HG02571 (cell line): ENCODE results near the gene ANKRD29.
"Not testable (repeated sequence)": the region's sequence is repeated elsewhere in the genome, so short reads cannot be mapped to it uniquely, and the experiment has no call there.

Source experiments
- ATAC-seq: cut with Tn5 transposase; IDR thresholded peaks from one replicate; pipeline ENCODE4 v1.9.1; 2021; ENCODE audit warnings: mild to moderate bottlenecking, moderate library complexity; ENCODE audit not compliant: unreplicated experiment

ANKRD29 gene

DNA sequence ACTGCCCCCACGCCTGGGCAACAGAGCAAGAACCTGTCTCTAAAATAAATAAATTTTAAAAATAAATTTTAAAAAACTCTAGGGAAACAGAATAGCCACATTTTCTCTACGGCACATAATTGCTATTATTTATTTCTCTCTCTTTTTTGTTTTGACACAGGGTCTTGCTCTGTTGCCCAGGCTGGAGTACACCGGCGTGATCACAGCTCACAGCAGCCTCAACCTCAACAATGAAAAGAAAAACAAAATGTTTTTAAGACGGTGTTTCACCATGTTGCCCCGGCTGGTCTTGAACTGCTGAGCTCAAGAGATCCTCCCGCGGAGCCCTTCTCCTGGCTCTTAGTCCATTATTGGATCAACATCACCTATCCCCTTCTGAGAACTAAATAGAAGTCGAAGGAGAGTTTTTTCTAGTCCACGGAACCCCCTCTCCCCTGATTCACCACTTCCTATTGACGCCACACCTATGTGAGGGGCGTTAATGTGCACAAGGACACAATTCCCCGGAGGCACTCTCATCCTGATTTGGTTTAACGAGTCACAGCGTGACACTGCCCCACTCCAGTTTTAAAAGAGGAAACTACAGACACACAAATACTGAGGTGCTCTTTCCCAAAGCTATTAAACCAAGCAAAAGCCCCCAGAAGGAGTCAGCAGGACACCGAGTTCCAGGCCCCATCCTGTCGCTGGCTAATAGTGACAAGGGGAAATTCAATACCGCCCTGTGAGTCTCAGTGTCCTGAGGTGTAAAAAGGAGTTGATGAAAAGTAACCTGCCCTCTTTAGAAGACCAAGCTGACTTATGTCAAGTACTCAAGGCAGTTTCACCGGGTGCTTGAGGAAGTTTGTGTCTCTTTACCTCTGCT is 77.5 kb downstream of the ANKRD29 start:
- ATAC-seq, result no peak

DNA sequence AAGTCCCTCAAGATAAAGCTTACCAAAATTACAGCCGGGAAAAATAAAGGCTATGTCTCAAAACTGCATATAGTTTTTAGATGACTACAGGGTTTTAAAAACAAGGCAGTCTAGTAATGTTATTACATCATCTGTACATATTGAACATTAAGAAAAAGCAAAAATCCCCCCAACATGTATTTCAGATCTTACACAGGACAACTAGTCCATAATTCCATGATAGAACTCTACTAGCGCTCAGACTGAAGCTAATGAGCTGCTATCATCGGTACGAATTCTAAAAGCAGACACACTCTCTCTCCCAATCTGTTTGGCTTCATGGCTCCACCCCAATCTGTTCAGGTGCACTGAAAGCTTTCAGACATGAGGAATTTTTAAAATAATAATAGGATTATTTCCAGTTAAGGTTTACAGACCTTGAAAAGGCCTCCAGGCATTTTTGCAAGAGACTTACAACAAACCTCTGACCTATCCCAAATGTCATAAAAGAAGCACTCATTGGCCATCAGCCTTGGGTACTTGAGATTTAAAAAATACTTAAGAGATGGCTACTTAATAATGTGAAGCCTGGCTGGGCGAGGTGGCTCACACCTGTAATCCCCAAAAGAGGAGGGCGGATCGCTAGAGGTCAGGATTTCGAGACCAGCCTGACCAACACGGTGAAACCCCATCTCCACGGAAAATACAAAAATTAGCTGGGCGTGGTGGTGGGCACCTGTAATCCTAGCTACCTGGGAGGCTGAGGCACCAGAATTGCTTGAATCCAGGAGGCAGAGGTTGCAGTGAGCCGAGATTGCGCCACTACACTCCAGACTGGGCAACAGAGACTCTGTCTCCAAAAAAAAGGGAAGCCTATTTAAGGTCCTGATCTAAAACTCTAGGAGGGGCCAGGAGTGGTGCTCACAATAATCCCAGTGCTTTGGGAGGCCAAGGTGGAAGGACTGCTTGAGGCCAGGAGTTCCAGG is 78.4 kb downstream of the ANKRD29 start:
- ATAC-seq, result no peak

DNA sequence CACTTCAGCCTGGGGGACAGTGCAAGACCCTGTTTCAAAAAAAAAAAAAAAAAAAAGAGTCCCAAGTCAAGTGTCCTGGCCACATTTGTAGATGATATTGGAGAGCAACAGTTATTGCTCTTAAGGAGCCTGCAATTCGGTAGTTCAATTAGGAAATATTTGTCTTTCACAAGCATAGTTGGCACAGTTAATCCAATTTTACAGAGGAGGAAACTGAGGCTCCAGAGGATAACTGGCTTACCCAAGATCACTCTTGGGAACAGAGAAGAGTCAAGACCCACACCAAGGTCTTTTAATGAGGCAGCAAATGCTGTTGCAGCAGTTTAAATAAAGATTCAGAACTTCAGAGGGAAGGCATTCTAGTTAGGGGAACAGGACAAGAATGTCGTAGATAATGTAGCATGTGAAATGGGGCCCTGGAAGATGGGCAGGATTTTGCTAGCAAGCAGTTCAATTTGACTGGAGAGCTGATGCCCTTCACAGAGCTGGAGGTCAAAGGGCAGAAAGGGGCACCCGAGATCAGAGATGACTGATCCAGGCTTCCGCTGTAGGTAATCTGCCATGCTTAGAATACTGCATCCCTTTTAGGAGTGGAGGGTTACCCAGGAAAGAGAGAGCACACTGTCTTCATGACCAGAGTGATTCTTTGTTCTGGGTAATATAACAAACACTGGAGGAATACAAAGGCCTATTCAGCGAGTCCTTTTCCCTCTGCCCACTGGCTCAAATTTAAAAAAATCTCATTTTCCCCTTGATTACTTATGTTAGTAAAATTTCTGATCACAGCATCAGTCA is 79.4 kb downstream of the ANKRD29 start:
- ATAC-seq, result no peak

DNA sequence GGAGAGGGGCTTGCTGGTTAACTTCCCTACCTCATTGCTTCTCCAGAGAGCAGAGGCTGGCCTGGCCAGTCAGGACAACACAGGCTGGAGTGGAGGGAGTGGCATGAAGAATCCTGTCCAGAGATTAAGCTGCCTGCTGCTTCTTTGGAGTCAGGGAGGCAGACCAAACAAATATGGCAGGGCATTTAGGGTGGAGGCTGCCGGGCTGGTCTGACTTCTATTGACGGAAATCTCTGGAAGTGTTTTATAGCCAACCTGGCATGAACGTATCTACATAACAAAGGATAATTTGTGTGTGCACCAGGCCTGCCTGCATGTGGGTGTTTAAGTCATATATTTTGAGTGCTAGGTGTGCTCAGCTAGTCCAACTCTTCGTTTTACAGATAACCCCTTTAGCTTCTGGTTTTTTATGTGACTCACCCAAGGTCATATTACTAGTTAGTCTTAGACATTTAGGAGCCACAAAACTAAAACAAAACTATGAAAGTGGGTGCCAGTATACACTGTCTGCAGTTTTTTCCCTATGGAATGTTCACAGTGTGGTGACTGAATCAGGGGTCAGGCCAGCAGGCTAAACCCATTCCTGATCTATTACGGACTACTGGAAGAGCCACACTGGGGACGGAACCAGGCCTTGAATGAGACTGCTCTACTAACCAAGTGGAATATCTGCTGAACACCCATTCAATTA is 81.9 kb downstream of the ANKRD29 start:
- no peak for ATAC-seq

DNA sequence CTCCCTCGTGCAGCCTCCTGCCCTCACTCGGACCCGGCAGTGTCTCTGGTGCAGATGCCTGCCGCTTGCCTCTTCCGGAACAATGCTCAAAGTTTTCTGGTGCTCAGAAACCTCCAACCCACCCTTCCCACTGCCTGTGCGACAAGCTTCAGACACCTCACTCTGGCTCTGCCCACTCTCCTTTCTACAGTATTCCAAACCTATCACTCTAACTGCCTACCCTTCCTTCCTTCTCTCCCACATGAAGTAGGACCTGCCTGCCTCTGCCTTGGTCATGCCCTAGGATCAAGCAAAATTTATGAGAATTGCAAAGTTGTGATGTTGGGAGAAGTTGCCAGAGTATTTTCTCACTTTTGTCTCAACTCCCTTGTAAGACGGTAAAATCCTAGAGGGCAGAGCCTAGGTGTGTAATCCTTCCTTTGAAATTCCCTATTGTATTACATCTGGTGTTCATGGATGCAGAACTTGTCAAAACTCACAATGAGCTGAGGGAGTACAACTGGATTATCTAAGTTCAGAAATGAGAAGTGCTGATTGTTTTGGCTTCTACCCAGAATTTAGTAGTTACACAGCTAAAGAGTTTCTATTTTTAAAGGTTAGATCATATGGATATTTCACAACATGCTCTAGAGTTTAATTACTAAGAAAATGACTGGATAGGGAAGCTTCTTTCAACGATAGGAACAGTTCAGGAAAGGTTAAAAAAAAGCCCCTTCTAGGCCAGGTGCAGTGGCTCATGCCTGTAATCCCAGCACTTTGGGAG is 83.6 kb downstream of the ANKRD29 start:
- ATAC-seq, result no peak

DNA sequence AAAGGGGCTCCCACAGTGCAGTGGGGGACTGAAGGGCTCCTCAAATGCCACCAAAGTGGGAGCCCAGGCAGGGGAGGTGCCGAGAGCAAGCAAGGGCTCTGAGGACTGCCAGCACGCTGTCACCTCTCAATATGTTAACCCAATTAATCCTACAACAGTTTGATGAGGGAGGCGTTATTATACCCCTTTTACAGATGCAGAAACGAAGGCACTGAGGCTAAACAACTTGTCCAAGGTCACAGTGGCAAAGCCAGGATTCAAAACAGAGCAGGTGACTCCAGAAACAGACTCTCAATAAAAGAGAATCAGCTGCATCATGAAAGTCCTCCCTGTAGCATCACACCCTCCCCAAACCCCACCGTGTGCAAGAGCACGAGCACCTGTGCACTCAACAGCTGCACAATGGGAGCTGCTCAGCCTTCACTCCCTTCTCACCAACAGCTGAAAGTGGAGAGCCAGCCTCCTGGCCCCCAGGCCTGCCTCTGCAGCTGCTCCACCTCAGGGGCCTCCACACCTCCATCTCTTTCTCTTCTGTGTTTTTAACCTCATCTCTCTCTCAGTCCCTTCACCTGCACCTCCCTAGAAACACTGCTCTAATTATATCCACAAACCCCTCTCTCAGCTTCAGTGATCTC is 84.5 kb downstream of the ANKRD29 start:
- no peak for ATAC-seq

DNA sequence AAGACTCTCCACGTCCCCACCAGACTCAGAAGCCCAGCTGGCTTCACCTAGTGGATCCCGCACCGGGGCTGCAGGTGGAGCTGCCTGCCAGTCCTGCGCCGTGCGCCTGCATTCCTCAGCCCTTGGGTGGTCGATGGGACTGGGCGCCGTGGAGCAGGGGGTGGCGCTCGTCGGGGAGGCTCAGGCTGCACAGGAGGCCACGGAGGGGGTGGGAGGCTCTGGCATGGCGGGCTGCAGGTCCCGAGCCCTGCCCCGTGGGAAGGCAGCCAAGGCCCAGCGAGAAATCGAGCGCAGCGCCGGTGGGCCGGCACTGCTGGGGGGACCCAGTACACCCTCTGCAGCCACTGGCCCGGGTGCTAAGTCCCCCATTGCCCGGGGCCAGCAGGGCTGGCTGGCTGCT is 85.2 kb downstream of the ANKRD29 start:
- not testable (repeated sequence) for ATAC-seq

DNA sequence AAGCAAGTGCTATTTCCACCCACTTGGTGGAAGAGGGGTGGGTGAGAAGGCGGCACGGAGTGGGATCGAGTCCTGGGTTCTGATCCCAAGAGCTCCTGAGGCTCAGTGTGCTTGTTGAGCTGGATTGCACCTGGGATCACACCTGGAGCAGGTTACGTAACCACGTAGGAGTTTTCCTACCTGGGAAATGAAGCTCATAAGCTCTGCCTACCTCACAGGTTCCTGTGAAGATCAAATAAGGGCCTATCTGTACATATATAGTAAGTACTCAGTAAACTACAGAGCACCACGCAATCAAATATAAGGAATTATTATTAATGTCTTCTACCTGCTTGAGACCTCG is 87.4 kb downstream of the ANKRD29 start:
- ATAC-seq, result no peak

DNA sequence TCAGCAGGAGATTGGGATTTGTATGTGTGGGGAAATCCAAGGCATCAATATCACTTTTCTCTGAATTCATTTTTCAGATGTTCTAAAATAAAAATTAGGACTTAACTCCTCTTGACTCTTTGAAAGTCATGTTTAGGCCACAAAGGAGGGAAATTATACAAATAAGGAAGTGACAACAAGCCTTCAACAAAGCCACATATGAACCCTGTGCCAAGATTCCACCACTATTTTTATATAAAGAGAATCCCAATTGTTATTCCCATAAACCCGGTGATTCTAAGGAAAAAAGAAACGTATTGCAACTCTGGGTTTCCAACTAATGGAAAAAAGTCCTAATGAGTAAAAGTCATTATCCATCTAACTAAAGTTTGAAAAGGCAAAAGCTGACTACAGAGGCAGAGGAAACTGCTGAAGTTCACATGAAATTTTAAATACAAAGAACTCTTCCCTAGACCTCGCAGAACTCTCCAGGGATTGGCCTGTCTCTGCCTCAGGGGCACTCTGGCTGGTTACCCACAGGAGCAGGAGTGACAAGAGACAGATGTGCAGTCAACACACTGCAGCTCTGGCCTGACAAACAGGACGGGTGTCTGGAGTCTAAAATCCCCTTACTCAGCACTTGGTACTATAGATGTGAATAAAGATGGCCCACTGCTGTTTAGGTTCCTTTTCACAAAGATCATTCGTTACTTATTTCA is 88.0 kb downstream of the ANKRD29 start:
- no peak for ATAC-seq

DNA sequence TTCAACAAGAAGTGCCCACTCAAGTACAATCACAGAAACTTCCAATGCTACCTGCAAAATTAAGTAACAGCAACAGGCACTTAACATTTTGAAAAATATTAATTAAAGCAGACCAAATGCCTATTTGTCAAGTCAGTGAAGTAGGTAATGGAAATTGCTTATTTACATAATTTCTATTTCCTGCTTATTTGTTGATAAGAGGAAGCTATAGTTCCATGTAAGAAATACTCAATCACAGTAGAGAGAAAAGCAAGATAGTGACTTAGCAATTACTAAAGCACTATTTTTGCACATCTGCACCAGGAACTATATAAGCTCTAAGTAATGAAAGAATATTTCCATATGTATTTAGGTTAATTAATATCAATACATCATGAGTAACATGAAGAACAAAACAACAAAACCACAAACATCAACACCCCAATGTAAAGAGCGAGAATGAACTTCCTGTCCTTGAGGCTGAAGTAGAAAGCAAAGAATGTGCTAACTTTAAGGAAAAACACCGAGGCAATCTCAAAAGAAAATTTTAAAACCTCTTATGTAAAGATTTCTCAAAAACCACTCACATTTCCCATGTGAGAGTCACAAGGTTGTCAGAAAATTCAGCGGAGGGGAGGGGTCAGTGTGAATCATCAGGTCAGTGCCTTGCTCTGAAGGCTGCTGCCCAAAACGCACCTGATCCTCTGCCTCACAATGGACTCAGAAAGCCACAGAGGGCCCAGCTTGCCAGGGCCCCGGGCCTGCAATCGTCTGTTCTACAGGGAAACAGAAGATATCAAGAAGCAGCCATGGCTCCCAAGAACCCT is 88.9 kb downstream of the ANKRD29 start:
- no peak for ATAC-seq

DNA sequence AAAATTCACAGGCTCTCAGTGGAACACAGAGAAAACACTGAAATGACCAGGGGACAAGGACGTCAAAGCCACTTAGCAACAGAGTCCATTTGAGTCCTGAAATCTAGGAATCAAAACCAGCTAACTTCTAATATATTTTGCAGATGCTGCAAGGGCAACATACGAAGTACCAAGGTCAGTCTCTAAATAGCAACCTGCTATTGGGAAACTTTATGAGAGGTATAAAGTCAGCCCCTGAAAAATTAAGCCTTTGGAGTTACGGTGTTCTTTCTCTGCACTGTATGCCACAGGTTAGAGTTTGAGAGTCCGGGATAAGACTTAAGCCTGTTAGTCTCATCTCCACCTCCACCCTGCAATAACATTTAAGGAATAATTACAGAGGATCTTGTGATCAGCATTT is 89.7 kb downstream of the ANKRD29 start:
- ATAC-seq, result no peak

DNA sequence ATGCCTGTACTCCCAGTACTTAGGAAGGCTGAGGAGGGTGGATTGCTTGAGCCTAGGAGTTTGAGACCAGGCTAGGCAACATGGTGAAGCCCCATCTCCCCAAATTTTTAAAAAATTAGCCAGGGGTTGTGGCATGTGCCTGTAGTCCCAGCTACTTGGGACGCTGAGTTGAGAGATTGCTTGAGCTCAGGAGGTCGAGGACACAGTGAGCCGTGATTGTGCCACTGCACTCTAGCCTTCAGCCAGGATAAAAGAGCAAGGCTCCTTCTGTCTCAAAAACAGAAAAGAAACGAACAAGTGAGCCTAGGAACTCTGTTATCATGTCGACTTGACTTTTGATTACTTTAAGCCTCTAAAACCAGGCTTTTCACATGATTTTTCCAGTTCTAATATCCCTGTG is 90.1 kb downstream of the ANKRD29 start:
- no peak for ATAC-seq

DNA sequence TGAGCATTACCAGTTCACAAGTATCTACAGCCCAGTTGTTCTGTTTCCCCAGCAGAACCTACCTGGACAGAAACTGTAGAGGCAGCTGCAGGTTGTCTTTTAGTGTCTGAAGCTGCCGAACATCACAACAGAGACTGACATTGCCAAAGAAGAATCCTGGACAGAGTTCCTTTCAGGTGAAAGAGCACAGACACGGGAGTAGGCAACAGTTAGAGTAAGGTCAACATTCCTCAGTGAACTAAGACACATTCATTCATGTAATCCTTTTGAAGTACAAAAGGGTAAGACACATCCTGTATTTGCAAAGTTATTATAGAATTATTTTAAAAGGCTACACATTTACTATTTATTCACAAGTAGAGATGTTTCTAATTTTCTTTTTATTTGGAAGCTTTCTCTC is 90.7 kb downstream of the ANKRD29 start:
- ATAC-seq, result no peak

DNA sequence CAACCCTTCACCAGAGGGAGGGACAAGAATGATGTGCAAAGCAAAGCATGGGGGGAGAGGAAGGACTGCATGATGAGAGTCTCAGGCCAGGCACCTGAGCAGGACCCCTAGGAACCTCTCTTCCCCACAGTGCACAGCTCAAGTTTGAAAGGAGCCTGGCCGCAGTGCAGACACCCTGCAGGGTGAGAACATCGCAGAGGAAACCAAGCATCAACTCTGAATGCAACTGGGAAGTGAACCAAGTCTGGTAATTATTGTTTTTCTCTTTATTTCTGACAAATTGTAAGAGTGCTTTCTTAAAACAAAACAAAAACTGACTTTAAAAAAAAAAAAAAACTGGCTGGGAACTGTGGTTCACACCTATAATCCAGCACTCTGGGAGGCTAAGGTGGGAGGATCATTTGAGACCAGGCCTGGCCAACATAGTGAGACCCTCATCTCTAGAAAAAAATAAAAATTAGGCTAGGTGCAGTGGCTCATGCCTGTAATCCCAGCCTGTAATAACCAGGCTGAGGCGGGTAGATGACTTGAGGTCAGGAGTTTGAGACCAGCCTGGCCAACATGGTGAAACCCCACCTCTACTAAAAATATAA is 91.7 kb downstream of the ANKRD29 start:
- ATAC-seq, result no peak

DNA sequence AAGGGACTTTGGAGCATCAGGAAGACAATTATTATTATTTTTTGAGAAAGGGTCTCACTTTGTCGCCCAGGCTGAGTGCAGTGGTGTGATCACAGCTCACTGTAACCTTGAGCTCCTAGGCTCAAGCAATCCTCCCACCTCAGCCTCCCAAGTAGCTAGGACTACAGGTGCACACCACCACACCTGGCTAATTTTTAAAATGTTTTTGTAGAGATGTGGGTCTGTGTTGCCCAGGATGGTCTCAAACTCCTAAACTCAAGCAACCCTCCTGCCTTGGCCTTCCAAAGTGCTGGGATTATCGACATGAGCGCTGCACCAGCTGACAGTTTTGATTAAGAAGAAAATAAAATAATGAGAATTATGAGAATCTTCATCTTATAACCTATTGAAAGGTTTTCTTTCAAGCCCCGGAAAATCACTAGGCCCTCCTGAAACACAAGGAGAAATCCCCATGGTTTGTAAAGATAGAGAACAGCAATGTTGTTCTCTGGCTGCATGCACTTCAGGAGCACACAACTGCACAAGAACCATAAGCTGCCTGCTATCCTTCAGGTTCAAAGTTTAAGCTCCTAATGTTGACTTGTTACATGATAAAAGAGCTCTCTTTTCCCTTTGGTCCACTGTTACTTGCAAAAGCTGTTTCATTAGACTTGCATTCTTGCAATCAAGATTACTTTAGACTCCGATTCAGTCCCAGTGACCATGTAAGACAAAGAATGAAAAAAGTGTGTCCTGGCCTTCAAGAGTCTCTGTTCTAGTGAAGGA is 93.2 kb downstream of the ANKRD29 start:
- no peak for ATAC-seq

DNA sequence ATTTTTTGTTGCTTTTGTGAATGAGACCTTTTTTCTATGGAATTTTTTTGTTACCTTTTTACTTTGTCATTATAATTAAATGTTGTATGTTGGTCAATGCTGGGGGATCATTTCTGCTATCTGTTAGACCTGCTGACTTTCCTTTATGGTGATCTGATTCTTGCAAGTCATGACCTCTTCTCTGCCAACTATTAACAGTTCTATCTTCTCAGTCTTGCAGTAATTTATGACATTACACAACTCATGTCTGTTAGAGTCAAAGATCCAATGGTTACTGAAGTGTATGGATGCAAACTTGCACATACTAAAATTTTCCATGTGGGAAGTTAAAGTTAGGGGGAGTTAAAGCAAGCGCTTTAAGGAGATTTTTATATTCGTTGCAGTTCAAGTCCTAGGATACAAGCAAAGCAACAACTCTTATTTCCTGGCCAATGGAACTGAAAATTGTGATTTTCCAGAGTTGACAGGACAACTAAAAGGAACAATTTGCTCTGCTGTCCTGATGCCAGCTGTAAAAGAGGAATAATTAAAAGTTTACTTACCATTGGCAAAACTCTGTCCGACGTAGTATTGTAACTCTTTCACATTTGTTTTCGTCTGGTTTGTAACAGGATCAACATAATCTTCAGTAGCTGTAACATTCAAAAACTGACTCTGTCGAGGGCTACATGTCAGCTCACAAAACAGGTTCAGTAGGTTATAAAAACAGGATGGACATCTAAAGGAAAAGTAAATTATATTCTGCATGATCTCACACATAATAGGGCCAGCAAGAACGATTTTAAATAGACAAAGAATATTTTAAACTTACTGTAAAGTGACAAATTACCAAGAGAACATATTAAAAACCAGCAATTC is 94.2 kb downstream of the ANKRD29 start:
- no peak for ATAC-seq
